PC-3 (cell line): ENCODE data around the gene DLX5. TPM values are rescaled to one million over a fixed set of nuclear protein-coding genes. Genes with fewer than 3 reads are reported as not detected.

Experiments used
- ATAC-seq: fragments of 200-7000 bp; cut with Tn5 transposase; 2 replicates; pipeline ENCODE4 v1.9.1; 2020; ENCODE audit warnings: mild to moderate bottlenecking, moderate library complexity
- BruUV-seq: library from RNA; stranded (reverse); fragments of 400-500 nt; replicated peaks from 2 replicates; lab custom pipeline; 2021; lab: Mats Ljungman, UMichigan
- CTCF ChIA-PET: fragments of 300-600 bp; sonication (Branson Sonifier 250); formaldehyde crosslinking; loops from one replicate; lab custom pipeline; 2022; ENCODE audit warnings: antibody characterized with exemption; lab: Charles Lee
- POLR2A ChIA-PET: fragments of 300-600 bp; sonication (Branson Sonifier 250); formaldehyde crosslinking; loops from one replicate; lab custom pipeline; 2022; ENCODE audit warnings: antibody characterized with exemption; ENCODE audit not compliant: unreplicated experiment; lab: Charles Lee
- DNase-seq: peaks from one replicate; pipeline ENCODE4 v3.0.0-alpha.2; 2015
- H2AFZ ChIP-seq: fragments of 300-600 bp; sonication (generic); 2 replicates; pipeline ENCODE4 v1.6.0; 2016; ENCODE audit warnings: antibody characterized with exemption, low read length
- H3F3A ChIP-seq: fragments of 300-600 bp; sonication (generic); one replicate; pipeline ENCODE4 v1.6.0; 2017; ENCODE audit warnings: antibody characterized with exemption, low read length, control low read depth, mild to moderate bottlenecking; ENCODE audit not compliant: unreplicated experiment
- H3K27ac ChIP-seq: fragments of 300-600 bp; sonication (generic); 2 replicates; pipeline ENCODE4 v1.5.1; 2016; ENCODE audit warnings: mild to moderate bottlenecking, low read length
- H3K27me3 ChIP-seq: fragments of 300-600 bp; sonication (generic); 2 replicates; pipeline ENCODE4 v1.6.1; 2016; ENCODE audit warnings: low read length, mixed read lengths
- H3K36me3 ChIP-seq: fragments of 300-600 bp; sonication (generic); 2 replicates; pipeline ENCODE4 v1.6.1; 2016; ENCODE audit warnings: low read depth, mixed run types, low read length, mixed read lengths
- H3K4me1 ChIP-seq: fragments of 300-600 bp; sonication (generic); 2 replicates; pipeline ENCODE4 v1.5.1; 2016; ENCODE audit warnings: low read length; ENCODE audit not compliant: insufficient read depth
- H3K4me2 ChIP-seq: fragments of 300-600 bp; sonication (generic); 2 replicates; pipeline ENCODE4 v1.6.0; 2016; ENCODE audit warnings: low read length
- H3K4me3 ChIP-seq: fragments of 300-600 bp; sonication (generic); 2 replicates; pipeline ENCODE4 v1.5.1; 2016; ENCODE audit warnings: mild to moderate bottlenecking, low read length, mixed read lengths
- H3K79me2 ChIP-seq: fragments of 300-600 bp; sonication (generic); 2 replicates; pipeline ENCODE4 v1.6.1; 2017; ENCODE audit warnings: low read length, mixed read lengths
- H3K9ac ChIP-seq: fragments of 300-600 bp; sonication (generic); 2 replicates; pipeline ENCODE4 v1.6.0; 2016; ENCODE audit warnings: mild to moderate bottlenecking, low read length
- H3K9me2 ChIP-seq: fragments of 300-600 bp; sonication (generic); replicated peaks from 2 replicates; pipeline ENCODE4 v1.6.1; 2016; ENCODE audit warnings: mixed run types, low read length, mixed read lengths
- H3K9me3 ChIP-seq: fragments of 300-600 bp; sonication (generic); 2 replicates; pipeline ENCODE4 v1.6.1; 2016; ENCODE audit warnings: low read length, mixed read lengths
- H4K20me1 ChIP-seq: fragments of 300-600 bp; sonication (generic); 2 replicates; pipeline ENCODE4 v1.6.1; 2016; ENCODE audit warnings: low read length, mixed read lengths
- CTCF ChIP-seq: fragments of 300-600 bp; sonication (generic); conservative IDR thresholded peaks from 2 replicates; pipeline ENCODE4 v1.5.1; 2017; ENCODE audit warnings: antibody characterized with exemption, low read depth, mild to moderate bottlenecking, low read length
- EZH2 ChIP-seq: fragments of 300-600 bp; sonication (generic); IDR thresholded peaks from one replicate; pipeline ENCODE4 v1.6.1; 2017; ENCODE audit warnings: antibody characterized with exemption, mild to moderate bottlenecking, low read length; ENCODE audit not compliant: unreplicated experiment
- EZH2phosphoT487 ChIP-seq: fragments of 300-600 bp; sonication (generic); IDR thresholded peaks from 2 replicates; pipeline ENCODE4 v1.6.1; 2018; ENCODE audit warnings: mild to moderate bottlenecking, antibody characterized with exemption, low read length, borderline replicate concordance
- intact Hi-C: fragments of 100-400 bp; cut with micrococcal nuclease; formaldehyde crosslinking; loops from 2 replicates; pipeline ENCODE4 v1.9.0; 2023
- total RNA-seq: library from RNA; depleted of rRNA; stranded (reverse); fragments of >200 nt; gene quantifications from 2 replicates; pipeline ENCODE4 v1.2.3, GENCODE V29; 2014

Gene DLX5
- total RNA-seq, 1 experiment from 2014 or later: 0.15 TPM

GRCh38 chr7:97014145-97014750, 10.4 kb downstream of the DLX5 start:
- Histone ChIP-seq H3K9me2 (no peaks in the 10 kb centered on the region), H3K79me2 (no peaks in the 10 kb centered on the region), H4K20me1 (no peaks in the 10 kb centered on the region), H3K4me3 (no peak overlapping the region), H3F3A (no peaks in the 10 kb centered on the region), H3K4me1 (peaks cover 6% of the 10 kb centered on the region; the same call in 1 of the 2 replicates), H3K9ac (no peak overlapping the region), H3K4me2 (no peak overlapping the region), H3K27ac (no peak overlapping the region), H2AFZ (no peak overlapping the region), H3K9me3 (no peaks in the 10 kb centered on the region), H3K36me3 (no peaks in the 10 kb centered on the region), H3K27me3 (peaks cover 62% of the 10 kb centered on the region)
- ChIA-PET CTCF (no interaction called here), POLR2A (no interaction called here)
- no TSS peak for BruUV-seq
- TF ChIP-seq CTCF (no peak), EZH2phosphoT487 (no peak), EZH2 (no peak)
- no peak for ATAC-seq
- intact Hi-C loops: no loop called here
- no peak for DNase-seq

GRCh38 chr7:97013845-97014134, 10.8 kb downstream of the DLX5 start:
- H3K27me3 ChIP-seq: peaks cover 62% of the 10 kb centered on the region
- no peak overlapping the region for H3K4me3 ChIP-seq
- H3K9me2 ChIP-seq: no peaks in the 10 kb centered on the region
- no TSS peak for BruUV-seq
- H4K20me1 ChIP-seq: no peaks in the 10 kb centered on the region
- ChIA-PET CTCF (no interaction called here), POLR2A (no interaction called here)
- H3K27ac ChIP-seq: no peak overlapping the region
- no peak overlapping the region for H3K4me2 ChIP-seq
- peaks cover 6% of the 10 kb centered on the region; the same call in 1 of the 2 replicates for H3K4me1 ChIP-seq
- no peak overlapping the region for H3K9ac ChIP-seq
- no peaks in the 10 kb centered on the region for H3K9me3 ChIP-seq
- no peaks in the 10 kb centered on the region for H3K79me2 ChIP-seq
- TF ChIP-seq EZH2phosphoT487 (no peak), CTCF (no peak)
- intact Hi-C loops: no loop called here
- no peak for ATAC-seq
- H2AFZ ChIP-seq: no peak overlapping the region
- DNase-seq: no peak
- H3F3A ChIP-seq: no peaks in the 10 kb centered on the region
- no peaks in the 10 kb centered on the region for H3K36me3 ChIP-seq

- H3F3A ChIP-seq: no peaks in the 10 kb centered on the region
- H3K4me2 ChIP-seq: no peak overlapping the region
- no peak for TF ChIP-seq CTCF
- TF ChIP-seq EZH2phosphoT487: no peak
- TF ChIP-seq EZH2: no peak
- ChIA-PET CTCF (no interaction called here), POLR2A (no interaction called here)
- H4K20me1 ChIP-seq: no peaks in the 10 kb centered on the region
- H3K9me3 ChIP-seq: no peaks in the 10 kb centered on the region
- intact Hi-C loops: no loop called here
- ATAC-seq (no peak), DNase-seq (no peak)
- H3K27me3 ChIP-seq: peaks cover 62% of the 10 kb centered on the region
- no peaks in the 10 kb centered on the region for H3K36me3 ChIP-seq
- no peak overlapping the region for H3K4me3 ChIP-seq
- H3K9ac ChIP-seq: no peak overlapping the region
- BruUV-seq: no TSS peak
- no peaks in the 10 kb centered on the region for H3K9me2 ChIP-seq
- H2AFZ ChIP-seq: no peak overlapping the region
- H3K27ac ChIP-seq: no peak overlapping the region
- H3K4me1 ChIP-seq: peaks cover 6% of the 10 kb centered on the region; the same call in 1 of the 2 replicates
- H3K79me2 ChIP-seq: no peaks in the 10 kb centered on the region
These were observed 11.3 kb downstream of the DLX5 start for GRCh38 chr7:97013134-97013844.
